GM12865 (cell line): Measurements from ENCODE around the gene IL6ST.
A peak's percentile ranks its signal among the peaks of the same experiment; 100 is the strongest.

Experiments
- DNase-seq: peaks from one replicate; pipeline ENCODE4 v3.0.0; 2010; ENCODE audit warnings: low read depth
- H3K4me3 ChIP-seq: 2 replicates; pipeline ENCODE4 v1.5.1; 2011; ENCODE audit warnings: mild to moderate bottlenecking, low read depth, low read length, control low read depth
- CTCF ChIP-seq: IDR thresholded peaks from 2 replicates; pipeline ENCODE4 v1.5.1; 2011; ENCODE audit warnings: low read length, control low read depth, low read depth, inconsistent platforms; ENCODE audit not compliant: insufficient read depth; ENCODE audit errors: missing control alignments

IL6ST gene

GRCh38 chr5:56012281-56012963 lies 17.7 kb upstream of the IL6ST start:
- DNase-seq = peak; percentile 46
- no peak for TF ChIP-seq CTCF
- no peak overlapping the region for H3K4me3 ChIP-seq

- TF ChIP-seq CTCF = no peak
- no peak overlapping the region for H3K4me3 ChIP-seq
- no peak for DNase-seq
Observed at GRCh38 chr5:56011835-56012234, 17.1 kb upstream of the IL6ST start.

GRCh38 chr5:56010431-56010830 lies 15.7 kb upstream of the IL6ST start:
- no peak for TF ChIP-seq CTCF
- H3K4me3 ChIP-seq = no peak overlapping the region
- no peak for DNase-seq

- no peak for DNase-seq
- no peak overlapping the region for H3K4me3 ChIP-seq
- TF ChIP-seq CTCF = no peak
Observed at GRCh38 chr5:56006600-56006999, 11.8 kb upstream of the IL6ST start.

GRCh38 chr5:56006094-56006493 lies 11.3 kb upstream of the IL6ST start:
- no peak for DNase-seq
- no peak overlapping the region for H3K4me3 ChIP-seq
- no peak for TF ChIP-seq CTCF

GRCh38 chr5:56004874-56005273 lies 10.1 kb upstream of the IL6ST start:
- no peak for TF ChIP-seq CTCF
- no peak for DNase-seq
- H3K4me3 ChIP-seq = no peak overlapping the region

- H3K4me3 ChIP-seq = no peak overlapping the region
- no peak for TF ChIP-seq CTCF
- no peak for DNase-seq
Observed at GRCh38 chr5:56003679-56004078, 8.9 kb upstream of the IL6ST start.
